Measurements from ENCODE around the gene BMX.

DNA sequence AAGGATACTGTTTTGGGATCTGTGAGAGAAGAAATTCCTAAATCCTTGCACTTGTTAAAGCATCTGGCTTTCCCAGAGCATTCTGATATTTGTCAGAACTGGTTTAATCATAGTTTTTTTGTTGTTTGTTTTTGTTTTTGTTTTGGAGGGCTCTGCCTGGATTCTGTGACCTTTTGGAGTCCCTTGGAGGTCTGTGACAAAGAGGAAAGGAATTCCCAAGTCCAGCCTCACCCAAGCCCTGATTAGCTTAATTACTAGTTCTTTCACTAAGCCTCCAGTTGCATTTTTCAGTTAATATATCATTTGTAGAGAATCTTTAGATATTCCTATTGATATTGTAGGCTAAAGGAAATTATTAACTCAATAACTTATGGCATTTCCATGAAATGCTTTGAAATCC, 99.4 kb downstream of the BMX start:
- TF ChIP-seq, protein P1, sequence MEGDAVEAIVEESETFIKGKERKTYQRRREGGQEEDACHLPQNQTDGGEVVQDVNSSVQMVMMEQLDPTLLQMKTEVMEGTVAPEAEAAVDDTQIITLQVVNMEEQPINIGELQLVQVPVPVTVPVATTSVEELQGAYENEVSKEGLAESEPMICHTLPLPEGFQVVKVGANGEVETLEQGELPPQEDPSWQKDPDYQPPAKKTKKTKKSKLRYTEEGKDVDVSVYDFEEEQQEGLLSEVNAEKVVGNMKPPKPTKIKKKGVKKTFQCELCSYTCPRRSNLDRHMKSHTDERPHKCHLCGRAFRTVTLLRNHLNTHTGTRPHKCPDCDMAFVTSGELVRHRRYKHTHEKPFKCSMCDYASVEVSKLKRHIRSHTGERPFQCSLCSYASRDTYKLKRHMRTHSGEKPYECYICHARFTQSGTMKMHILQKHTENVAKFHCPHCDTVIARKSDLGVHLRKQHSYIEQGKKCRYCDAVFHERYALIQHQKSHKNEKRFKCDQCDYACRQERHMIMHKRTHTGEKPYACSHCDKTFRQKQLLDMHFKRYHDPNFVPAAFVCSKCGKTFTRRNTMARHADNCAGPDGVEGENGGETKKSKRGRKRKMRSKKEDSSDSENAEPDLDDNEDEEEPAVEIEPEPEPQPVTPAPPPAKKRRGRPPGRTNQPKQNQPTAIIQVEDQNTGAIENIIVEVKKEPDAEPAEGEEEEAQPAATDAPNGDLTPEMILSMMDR (IDR thresholded peaks at IDR 0.05): no peak
- TF ChIP-seq ZFX (IDR thresholded peaks at IDR 0.05; ENCODE audit: borderline replicate concordance): no peak
